ENCODE data around the gene CSF1R.

DNA sequence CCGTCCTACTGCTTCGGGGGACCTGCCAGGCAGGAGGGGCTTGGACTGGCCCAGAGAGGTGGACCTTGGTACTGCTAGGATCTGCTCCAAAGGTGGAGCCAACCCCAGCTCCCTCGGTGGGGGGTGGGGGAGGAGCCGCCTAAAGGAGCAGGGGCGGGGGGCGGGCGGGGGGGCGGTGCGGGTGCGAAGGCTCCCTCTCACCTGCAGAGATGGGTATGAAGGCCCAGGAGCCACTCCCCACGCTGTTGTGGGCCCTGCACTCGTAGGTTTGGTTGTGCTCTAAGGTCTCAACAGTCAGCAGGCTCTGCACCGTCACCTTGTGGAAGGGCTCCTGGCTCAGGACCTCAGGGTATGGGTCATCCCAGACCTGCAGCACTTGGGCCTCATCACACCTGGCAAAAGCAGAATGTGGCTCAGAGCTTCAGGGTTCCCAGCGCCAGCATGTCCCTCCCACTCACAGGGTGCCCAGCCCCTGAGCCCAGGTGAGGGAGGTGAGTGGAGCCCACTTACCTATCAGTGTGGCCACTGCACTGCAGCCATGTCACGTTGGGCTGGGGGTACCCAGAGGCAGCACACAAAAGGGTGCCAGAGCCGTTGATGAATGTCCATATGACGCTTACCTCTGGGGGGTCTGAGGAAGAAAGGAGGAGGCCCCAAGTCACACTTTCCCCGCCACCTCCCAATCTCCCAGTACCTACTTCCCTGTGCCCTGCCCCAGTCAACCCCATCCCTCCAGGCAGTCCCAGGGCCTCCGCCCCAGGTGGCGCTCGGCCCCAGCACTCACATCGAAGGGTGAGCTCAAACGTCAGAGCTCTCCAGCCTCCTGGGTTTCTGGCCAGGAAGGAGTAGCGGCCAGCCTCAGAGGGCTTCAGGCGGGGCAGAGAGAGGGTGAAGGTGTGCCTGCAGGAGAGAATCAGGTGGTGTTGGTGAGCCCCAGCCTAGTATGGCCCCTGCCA is 16.4 kb downstream of the CSF1R start:
- TF ChIP-seq, protein P1, sequence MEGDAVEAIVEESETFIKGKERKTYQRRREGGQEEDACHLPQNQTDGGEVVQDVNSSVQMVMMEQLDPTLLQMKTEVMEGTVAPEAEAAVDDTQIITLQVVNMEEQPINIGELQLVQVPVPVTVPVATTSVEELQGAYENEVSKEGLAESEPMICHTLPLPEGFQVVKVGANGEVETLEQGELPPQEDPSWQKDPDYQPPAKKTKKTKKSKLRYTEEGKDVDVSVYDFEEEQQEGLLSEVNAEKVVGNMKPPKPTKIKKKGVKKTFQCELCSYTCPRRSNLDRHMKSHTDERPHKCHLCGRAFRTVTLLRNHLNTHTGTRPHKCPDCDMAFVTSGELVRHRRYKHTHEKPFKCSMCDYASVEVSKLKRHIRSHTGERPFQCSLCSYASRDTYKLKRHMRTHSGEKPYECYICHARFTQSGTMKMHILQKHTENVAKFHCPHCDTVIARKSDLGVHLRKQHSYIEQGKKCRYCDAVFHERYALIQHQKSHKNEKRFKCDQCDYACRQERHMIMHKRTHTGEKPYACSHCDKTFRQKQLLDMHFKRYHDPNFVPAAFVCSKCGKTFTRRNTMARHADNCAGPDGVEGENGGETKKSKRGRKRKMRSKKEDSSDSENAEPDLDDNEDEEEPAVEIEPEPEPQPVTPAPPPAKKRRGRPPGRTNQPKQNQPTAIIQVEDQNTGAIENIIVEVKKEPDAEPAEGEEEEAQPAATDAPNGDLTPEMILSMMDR (IDR thresholded peaks at IDR 0.05; ENCODE audit: low read depth, low read length, poor library complexity, severe bottlenecking) = no peak
- no peak for TF ChIP-seq EZH2phosphoT487 (IDR thresholded peaks at IDR 0.05; ENCODE audit: borderline replicate concordance, low read length)

All from DOHH2 (cell line).